Skin of body (tissue), 2 donors: ENCODE measurements around the gene PID1. TPM values are rescaled to one million over a fixed set of nuclear protein-coding genes. Genes with fewer than 3 reads are reported as not detected.
"Not testable (repeated sequence)": the region's sequence is repeated elsewhere in the genome, so short reads cannot be mapped to it uniquely, and the experiment has no call there.

Source experiments
- DNase-seq: peaks from one replicate; lab custom pipeline; 2025; lab: John Stamatoyannopoulos, UW
- total RNA-seq: library from RNA; depleted of rRNA; stranded (reverse); fragments of >200 nt; gene quantifications from one replicate; pipeline ENCODE4 v1.2.3, GENCODE V29; 2014

Gene PID1
- total RNA-seq, 1 donor from 2014 or later = 17.5 TPM

- no peak for DNase-seq
Measured at GRCh38 chr2:229080172-229080571, 190.9 kb downstream of the PID1 start.

DNA sequence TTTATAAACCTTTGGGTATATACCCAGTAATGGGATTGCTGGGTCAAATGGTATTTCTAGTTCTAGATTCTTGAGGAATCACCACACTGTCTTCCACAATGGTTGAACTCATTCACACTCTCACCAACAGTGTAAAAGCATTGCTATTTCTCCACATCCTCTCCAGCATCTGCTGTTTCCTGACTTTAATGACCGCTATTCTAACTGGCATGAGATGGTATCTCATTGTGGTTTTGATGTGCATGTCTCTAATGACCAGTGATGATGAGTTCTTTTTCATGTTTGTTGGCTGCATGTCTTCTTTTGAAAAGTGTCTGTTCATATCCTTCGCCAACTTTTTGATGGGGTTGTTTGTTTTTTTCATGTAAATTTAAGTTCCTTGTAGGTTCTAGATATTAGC lies 194.2 kb downstream of the PID1 start:
- not testable (repeated sequence) for DNase-seq

GRCh38 chr2:229073935-229074334 lies 197.2 kb downstream of the PID1 start:
- DNase-seq = no peak

DNA sequence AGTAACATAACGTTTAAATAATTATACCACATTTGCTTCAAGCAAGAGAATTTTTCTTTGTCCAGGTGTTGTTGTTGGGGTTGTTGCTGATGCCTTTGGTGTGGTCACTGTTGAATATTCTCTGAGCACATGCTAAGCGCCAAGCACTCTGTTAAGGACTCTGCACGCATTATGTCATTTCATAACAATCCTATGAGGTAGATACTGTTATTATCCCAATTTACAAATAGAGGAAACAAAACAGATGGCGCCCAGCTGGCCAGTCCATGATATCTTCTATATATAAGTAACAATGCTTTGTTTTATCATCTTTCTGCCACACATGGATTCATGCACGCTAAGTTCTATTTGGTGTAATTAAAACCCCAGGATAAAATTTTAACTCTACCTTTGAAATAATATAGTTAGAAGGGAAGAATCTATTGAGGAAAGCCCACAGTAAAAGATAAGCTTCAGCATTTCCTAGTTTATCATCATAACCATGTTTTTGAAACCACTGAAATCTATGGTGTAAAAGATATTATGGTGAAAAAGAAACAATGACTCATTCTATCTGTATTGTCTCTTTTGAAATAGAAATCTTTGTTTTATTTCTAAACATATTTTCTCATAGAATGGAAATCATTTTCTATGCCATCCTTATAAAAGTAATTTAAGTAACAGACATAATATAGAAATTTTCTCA lies 199.7 kb downstream of the PID1 start:
- peak; percentile 88 for DNase-seq

DNA sequence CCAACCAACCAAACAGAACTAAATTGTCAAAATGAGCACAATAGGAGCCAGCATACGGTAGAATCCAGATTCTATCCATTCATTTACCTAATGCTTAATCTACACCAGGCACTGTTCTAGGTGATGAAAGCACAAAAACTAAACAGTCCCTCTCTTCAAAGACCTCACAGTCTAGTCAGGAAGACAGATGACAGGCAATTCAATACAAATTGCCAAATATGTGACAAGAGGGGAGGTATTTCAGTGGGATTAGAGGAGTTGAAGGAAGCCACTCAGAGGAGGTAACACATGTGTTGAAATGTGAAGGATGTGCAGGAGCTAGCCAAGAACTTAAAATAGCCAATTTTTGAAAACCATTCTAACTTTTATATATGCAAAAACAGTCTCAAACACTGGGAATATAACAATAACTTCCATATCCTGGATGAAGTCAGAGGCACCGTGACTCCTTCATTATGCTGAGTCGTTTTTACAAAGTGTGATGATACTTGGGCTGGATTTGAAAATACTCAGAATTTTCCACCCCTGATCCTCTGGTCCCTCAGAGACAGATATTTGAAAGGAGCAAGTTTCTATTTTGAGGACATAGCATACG lies 204.9 kb downstream of the PID1 start:
- DNase-seq = peak; percentile 57

GRCh38 chr2:229064749-229065148 lies 206.3 kb downstream of the PID1 start:
- DNase-seq = no peak

DNA sequence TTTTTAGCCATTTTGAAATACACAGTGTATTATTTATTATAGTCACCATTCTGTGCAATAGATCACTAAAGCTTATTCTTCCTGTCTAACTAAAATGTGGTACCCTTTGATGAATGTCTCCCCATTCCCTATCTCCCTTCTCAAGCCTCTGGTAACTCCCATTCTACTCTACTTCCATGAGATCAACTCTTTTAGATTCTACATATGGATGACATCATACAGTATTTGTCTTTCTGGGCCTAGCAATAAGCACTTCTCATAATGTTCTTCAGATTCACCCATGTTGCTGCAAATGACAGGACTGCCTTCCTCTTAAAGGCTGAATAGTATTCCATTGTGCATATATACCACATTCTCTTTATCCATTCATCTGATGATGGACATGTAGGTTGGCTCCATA lies 210.9 kb downstream of the PID1 start:
- DNase-seq = no peak

DNA sequence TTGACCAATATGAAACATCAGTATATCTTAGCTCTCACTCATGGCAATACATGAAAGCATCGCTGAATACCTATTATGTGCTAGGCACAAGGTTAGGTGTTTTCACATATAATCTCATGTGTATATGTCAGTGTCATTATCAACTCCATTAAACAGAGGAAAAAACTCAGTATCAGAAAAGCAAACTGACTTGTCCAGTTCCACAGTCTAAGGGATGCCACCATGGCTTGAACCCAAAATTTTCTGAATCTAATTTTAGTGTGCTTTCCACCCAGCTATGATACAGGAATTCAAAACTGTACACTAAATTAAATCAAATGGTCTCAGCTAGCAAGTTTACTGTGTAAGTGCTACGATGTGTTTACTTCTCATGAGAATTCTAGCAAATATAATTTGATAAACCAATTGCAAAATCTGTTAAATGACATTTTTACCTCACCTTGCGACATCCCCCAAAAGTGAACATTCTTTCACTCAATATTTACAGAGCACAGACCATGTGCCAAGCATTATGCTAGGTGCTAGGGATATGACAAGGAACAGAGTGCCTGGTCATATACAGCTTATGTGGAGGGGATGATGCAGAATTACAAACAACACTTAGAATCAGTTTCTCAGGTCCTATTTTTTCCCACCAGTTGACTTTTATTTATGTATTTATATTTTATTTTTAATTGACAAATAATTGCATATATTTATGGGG lies 211.6 kb downstream of the PID1 start:
- no peak for DNase-seq

DNA sequence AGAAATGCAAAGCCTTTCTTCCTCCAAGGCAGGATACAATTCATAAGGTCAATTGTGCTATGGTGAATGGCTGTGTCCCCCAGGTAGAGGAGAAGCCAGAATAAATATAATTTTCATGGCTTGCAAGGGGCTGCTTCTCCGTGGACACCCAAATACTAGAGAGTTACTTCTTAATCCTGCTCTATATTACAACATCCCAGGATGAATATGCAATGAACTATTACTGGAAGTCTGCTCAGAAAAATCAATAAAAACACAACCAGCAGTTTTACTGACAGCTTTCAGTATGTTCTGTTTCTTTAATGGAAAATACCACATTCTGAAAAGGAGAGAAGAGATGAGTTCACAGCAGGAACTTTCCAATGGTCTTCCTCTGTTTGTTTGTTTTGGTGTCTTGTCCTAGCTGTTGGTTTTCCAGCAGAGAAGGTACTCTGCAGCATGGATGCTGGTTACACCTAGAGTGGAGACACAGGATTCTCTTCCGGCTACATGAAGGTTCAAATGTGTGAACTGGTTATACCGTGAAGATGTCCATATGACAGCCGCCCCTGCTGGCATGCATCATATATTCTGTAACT lies 213.0 kb downstream of the PID1 start:
- no peak for DNase-seq

DNA sequence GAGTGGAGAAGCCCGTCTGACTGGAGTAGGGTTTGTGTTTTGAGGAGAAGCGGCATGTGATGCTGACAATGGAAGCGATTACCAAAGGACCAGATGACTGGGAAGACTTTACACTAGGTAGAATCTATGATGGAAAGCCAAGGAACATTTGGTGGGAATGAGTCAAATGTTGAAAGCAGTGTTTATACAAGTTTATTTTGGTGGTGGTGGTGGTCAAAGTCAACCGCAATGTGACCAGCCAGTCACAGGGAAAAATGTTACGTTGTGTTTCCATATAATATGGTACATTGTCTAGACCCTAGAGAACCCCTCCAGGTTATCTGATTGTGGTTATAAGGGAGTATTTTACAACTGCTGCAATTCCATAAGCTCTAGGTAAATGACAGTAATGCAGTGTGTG lies 216.8 kb downstream of the PID1 start:
- DNase-seq = no peak

DNA sequence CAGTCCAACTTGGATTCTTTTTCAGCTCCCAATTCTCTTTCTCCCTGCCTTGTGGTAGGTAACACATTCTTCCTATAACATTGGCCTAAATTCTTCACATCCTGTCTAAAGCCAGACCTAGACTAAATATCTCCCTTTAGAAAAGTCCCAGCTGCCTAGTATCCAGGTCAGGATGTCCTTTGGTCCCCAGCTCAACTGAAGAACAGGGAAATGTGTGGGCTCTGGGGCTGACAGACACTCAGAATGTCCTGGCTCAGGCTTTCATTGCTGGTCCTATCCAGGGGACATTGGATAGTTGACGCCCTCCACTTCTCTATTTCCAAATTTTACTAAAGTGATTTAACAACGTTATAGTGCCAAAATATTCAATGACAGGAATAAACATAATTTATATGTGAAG lies 219.3 kb downstream of the PID1 start:
- DNase-seq = no peak

- DNase-seq = peak; percentile 98
Measured at GRCh38 chr2:229050133-229050532, 221.0 kb downstream of the PID1 start.

- DNase-seq = no peak
Measured at GRCh38 chr2:229048134-229048533, 223.0 kb downstream of the PID1 start.

DNA sequence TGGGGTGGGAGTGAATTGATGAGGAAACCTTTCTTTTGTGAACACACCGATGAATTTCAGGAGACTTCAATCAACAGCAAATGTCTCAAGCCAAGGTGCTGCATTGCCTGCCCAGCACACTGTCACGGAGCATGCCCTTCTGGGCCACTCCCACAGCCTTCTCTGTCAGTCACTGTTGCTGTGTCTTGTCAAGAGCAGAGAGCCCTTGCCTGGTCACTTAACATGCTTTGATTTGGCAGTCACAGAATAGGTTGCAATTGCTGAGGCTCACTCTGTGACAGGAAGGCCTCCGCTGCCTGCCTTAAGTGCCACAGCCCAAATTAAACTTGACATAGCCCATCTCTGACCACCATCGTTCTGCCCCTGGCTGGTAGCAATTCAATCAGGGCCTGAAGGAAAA lies 225.4 kb downstream of the PID1 start:
- no peak for DNase-seq

- no peak for DNase-seq
Measured at GRCh38 chr2:229044581-229044980, 226.5 kb downstream of the PID1 start.

- DNase-seq = no peak
Measured at GRCh38 chr2:229043681-229044080, 227.4 kb downstream of the PID1 start.

DNA sequence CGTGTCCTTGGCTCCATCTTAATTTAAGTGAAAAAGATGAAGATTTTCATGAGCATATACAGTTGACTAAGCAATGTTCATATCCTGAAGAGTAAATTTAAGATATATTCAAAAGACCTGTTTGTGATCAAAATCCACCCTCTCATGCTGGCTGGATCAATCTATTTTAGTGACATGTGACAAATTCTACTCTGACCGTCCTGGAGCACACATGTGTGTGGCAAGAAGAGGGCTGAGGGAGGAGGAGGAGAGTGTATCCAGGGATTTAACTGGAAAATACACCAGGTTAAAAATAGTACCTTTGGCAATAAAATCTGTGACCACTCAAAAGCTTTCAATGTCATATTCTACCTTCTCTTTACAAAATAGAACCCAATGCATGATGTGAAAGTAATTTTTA lies 228.7 kb downstream of the PID1 start:
- DNase-seq = no peak

DNA sequence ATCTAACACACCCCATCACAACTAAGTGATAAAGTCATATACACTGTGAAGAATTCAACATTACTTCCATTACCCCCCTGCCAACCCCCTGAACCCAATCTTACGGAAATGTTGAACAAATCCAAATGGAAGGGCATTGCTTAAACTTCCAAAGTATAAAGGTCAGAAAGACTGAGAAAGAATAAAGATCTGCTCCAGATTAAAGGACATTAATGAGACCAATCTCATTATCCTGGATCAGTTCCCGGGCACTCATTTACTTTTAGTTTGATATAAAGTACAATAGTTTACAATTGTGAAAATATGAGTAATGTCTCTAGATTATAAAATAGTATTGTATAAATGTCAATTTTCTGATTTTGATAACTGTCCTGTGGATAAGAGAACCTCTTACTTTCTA lies 229.4 kb downstream of the PID1 start:
- no peak for DNase-seq

- no peak for DNase-seq
Measured at GRCh38 chr2:229037621-229038020, 233.5 kb downstream of the PID1 start.

DNA sequence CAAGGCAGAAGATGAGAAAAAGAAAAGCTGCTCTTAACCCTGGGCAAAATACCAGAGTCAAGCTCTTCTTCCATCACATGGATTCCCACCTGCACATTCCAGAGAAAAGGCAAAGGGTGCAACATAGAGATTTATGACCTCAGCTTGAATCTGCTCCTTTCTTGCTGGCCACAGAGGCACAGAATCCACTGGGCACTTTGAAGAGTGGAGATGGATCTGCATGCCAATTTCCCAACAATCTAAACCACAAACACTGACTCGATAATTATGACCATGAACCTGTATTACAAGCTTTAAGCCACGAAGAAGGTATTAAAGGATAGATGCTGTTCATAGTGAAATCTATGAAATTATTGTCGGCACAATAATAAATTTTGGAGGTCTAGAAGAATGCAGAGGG lies 237.3 kb downstream of the PID1 start:
- no peak for DNase-seq

DNA sequence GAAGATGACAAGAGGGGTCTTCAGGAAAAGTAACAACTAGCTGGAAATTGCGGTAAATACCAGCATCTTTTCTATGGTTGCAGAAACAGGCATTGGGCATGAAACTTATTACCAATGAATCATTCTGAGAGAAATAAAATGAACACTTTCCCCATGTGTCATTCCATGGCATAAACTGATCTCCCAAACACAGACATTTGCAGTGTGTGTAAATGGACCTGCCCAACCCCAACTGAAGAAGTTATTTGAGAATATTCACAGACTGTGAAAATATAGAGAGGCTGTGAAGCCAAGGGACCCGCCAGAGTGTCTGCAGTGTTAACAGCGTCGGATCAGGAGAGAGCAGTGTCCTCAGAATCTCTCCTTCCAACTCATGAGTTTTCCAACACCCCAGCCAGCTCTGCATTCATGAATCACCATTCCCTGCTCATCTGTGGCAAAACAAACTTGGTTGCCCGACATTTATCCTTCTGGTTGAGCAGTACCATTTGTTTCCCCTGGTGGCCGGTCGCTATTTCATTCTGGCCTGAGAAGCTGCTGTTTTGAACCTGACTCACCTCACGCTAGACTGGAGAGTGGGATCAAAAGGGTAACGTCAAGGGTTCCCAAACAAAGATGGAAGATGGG lies 238.4 kb downstream of the PID1 start:
- no peak for DNase-seq
